PC-9 (cell line): ENCODE results near the gene CPLX3. TPM values are rescaled to one million over a fixed set of nuclear protein-coding genes. Genes with fewer than 3 reads are reported as not detected.

Experiments
- BruUV-seq: library from RNA; stranded (reverse); fragments of 400-500 nt; replicated peaks from 2 replicates; lab custom pipeline; 2021; lab: Mats Ljungman, UMichigan
- CTCF ChIA-PET: fragments of 300-600 bp; sonication (Branson Sonifier 250); formaldehyde crosslinking; loops from one replicate; lab custom pipeline; 2022; ENCODE audit warnings: antibody characterized with exemption; lab: Charles Lee
- POLR2A ChIA-PET: fragments of 300-600 bp; sonication (Branson Sonifier 250); formaldehyde crosslinking; loops from one replicate; lab custom pipeline; 2022; ENCODE audit warnings: antibody characterized with exemption; ENCODE audit not compliant: unreplicated experiment; lab: Charles Lee
- DNase-seq, 2 experiments: peaks; one replicate each; pipeline versions ENCODE4 v3.0.0 to v3.0.0-alpha.2; 2015 to 2022; ENCODE audit warnings: mixed read lengths in 1 of 2
- H2AFZ ChIP-seq: fragments of 200-600 bp; sonication (generic); 2 replicates; pipeline ENCODE4 v1.8.1; 2017; ENCODE audit warnings: antibody characterized with exemption
- H3F3A ChIP-seq: fragments of 200-600 bp; sonication (generic); 2 replicates; pipeline ENCODE4 v1.8.1; 2017; ENCODE audit warnings: antibody characterized with exemption, mild to moderate bottlenecking, low read depth; ENCODE audit not compliant: insufficient read depth
- H3K27ac ChIP-seq: fragments of 200-600 bp; sonication (generic); 2 replicates; pipeline ENCODE4 v1.6.1; 2016; ENCODE audit warnings: mixed run types
- H3K27me3 ChIP-seq: fragments of 200-600 bp; sonication (generic); 2 replicates; pipeline ENCODE4 v1.6.1; 2016; ENCODE audit warnings: low read depth, mixed run types; ENCODE audit not compliant: insufficient read depth
- H3K36me3 ChIP-seq: fragments of 200-600 bp; sonication (generic); 2 replicates; pipeline ENCODE4 v1.6.1; 2016; ENCODE audit warnings: low read depth, mixed run types
- H3K4me1 ChIP-seq: fragments of 200-600 bp; sonication (generic); replicated peaks from 2 replicates; pipeline ENCODE4 v1.6.1; 2016; ENCODE audit warnings: mixed run types; ENCODE audit not compliant: insufficient read depth
- H3K4me2 ChIP-seq: fragments of 200-600 bp; sonication (generic); 2 replicates; pipeline ENCODE4 v1.6.1; 2017; ENCODE audit warnings: mixed run types
- H3K4me3 ChIP-seq: fragments of 200-600 bp; sonication (generic); 2 replicates; pipeline ENCODE4 v1.6.1; 2016; ENCODE audit warnings: mixed run types
- H3K79me2 ChIP-seq: fragments of 200-600 bp; sonication (generic); 2 replicates; pipeline ENCODE4 v1.6.1; 2017; ENCODE audit warnings: low read depth, mixed run types
- H3K9me2 ChIP-seq: fragments of 200-600 bp; sonication (generic); 2 replicates; pipeline ENCODE4 v1.8.1; 2017; ENCODE audit warnings: mild to moderate bottlenecking; ENCODE audit not compliant: insufficient read depth
- H3K9me3 ChIP-seq: fragments of 200-600 bp; sonication (generic); 2 replicates; pipeline ENCODE4 v1.8.1; 2016; ENCODE audit warnings: low read depth; ENCODE audit not compliant: insufficient read depth
- H4K20me1 ChIP-seq: fragments of 200-600 bp; sonication (generic); 2 replicates; pipeline ENCODE4 v1.8.1; 2017; ENCODE audit not compliant: insufficient read depth
- CTCF ChIP-seq: fragments of 200-600 bp; sonication (generic); conservative IDR thresholded peaks from 2 replicates; pipeline ENCODE4 v1.6.1; 2017; ENCODE audit warnings: mixed run types, antibody characterized with exemption, mild to moderate bottlenecking, moderate library complexity
- EZH2 ChIP-seq: fragments of 200-600 bp; sonication (generic); IDR thresholded peaks from 2 replicates; pipeline ENCODE4 v1.8.0; 2017; ENCODE audit warnings: antibody characterized with exemption, low read depth
- intact Hi-C: fragments of 100-400 bp; cut with micrococcal nuclease; formaldehyde crosslinking; loops from one replicate; pipeline ENCODE4 v1.10.0; 2022; ENCODE audit not compliant: unreplicated experiment
- total RNA-seq: library from RNA; stranded (reverse); gene quantifications from 2 replicates; pipeline ENCODE4 v1.2.3, GENCODE V29; 2021

CPLX3 gene
- total RNA-seq, 1 experiment from 2014 or later: not detected

- Histone ChIP-seq H3K4me3 (no peak overlapping the region), H3K4me2 (no peak overlapping the region), H3K9me2 (no peaks in the 10 kb centered on the region), H4K20me1 (peaks cover 13% of the 10 kb centered on the region), H3F3A (peaks cover 5% of the 10 kb centered on the region; the same call in 1 of the 2 replicates), H3K36me3 (no peaks in the 10 kb centered on the region), H3K9me3 (no peaks in the 10 kb centered on the region), H2AFZ (no peak overlapping the region), H3K79me2 (no peaks in the 10 kb centered on the region), H3K4me1 (0 out of 2 replicates have a peak, but pooled peaks cover 8% of the 10 kb centered on the region), H3K27me3 (no peaks in the 10 kb centered on the region), H3K27ac (no peak overlapping the region)
- TF ChIP-seq CTCF: no peak
- TF ChIP-seq EZH2: no peak
- no TSS peak for BruUV-seq
- ChIA-PET POLR2A (no interaction called here), CTCF (interaction anchor here (0.8 to 1.2 kb wide), 3 partner anchors 16 to 28 kb away, joined by 3 to 5 read pairs (median 3); no protein-coding TSS in a partner anchor)
- no peak for DNase-seq
- intact Hi-C loops: no loop called here
Measured at GRCh38 chr15:74799255-74799855, 27.1 kb upstream of the CPLX3 start.

- peaks cover 5% of the 10 kb centered on the region; the same call in 1 of the 2 replicates for H3F3A ChIP-seq
- H3K9me2 ChIP-seq: no peaks in the 10 kb centered on the region
- TF ChIP-seq EZH2: no peak
- peak; percentile 96 for TF ChIP-seq CTCF
- BruUV-seq: no TSS peak
- H3K4me1 ChIP-seq: 0 out of 2 replicates have a peak, but pooled peaks cover 8% of the 10 kb centered on the region
- intact Hi-C loops: loop anchor here (1.0 to 2.0 kb wide), 2 partner anchors 17 to 29 kb away; partner anchors contain the start of gene CSK
- no peak overlapping the region for H3K4me3 ChIP-seq
- no peak overlapping the region for H2AFZ ChIP-seq
- H3K9me3 ChIP-seq: no peaks in the 10 kb centered on the region
- peaks cover 13% of the 10 kb centered on the region for H4K20me1 ChIP-seq
- no peaks in the 10 kb centered on the region for H3K27me3 ChIP-seq
- H3K79me2 ChIP-seq: no peaks in the 10 kb centered on the region
- no peak overlapping the region for H3K4me2 ChIP-seq
- DNase-seq: peak; percentile 63 to 89
- H3K36me3 ChIP-seq: no peaks in the 10 kb centered on the region
- ChIA-PET CTCF (interaction anchor here (0.8 to 1.2 kb wide), 3 partner anchors 17 to 29 kb away, joined by 3 to 5 read pairs (median 3); no protein-coding TSS in a partner anchor), POLR2A (no interaction called here)
- no peak overlapping the region for H3K27ac ChIP-seq
Measured at GRCh38 chr15:74799856-74800558, 26.4 kb upstream of the CPLX3 start.

DNA sequence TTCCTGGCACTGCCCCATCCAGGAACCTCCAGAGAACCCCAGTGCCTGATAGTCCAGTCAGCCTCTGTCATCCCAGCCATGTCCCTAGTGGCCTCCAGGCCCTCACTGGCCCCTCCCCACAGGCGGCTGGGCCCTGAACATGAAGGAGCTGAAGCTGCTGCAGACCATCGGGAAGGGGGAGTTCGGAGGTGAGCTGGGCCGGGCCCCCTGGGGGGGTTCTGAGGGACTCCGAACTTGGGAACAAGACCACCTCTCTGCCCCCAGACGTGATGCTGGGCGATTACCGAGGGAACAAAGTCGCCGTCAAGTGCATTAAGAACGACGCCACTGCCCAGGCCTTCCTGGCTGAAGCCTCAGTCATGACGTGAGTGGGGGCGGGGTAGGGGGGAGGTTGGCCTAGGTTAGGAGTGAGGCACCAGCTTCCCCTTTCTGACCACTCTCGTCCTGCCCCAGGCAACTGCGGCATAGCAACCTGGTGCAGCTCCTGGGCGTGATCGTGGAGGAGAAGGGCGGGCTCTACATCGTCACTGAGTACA, 25.8 kb upstream of the CPLX3 start:
- CTCF ChIA-PET: no interaction called here
- no peak overlapping the region for H3K4me2 ChIP-seq
- BruUV-seq: no TSS peak

More for the DNA sequence above, 25.8 kb upstream of the CPLX3 start:
- POLR2A ChIA-PET: no interaction called here
- Histone ChIP-seq H2AFZ (no peak overlapping the region), H3K9me2 (no peaks in the 10 kb centered on the region), H3K4me1 (0 out of 2 replicates have a peak, but pooled peaks cover 8% of the 10 kb centered on the region), H3K9me3 (no peaks in the 10 kb centered on the region), H3K27ac (no peak overlapping the region), H3F3A (peaks cover 5% of the 10 kb centered on the region; the same call in 1 of the 2 replicates), H3K36me3 (no peaks in the 10 kb centered on the region), H3K79me2 (no peaks in the 10 kb centered on the region), H3K4me3 (no peak overlapping the region), H3K27me3 (no peaks in the 10 kb centered on the region), H4K20me1 (peaks cover 13% of the 10 kb centered on the region)
- intact Hi-C loops: loop anchor here (1.0 to 2.0 kb wide), 2 partner anchors 18 to 29 kb away; partner anchors contain the start of gene CSK
- TF ChIP-seq CTCF (no peak), EZH2 (no peak)
- no peak for DNase-seq
